Right ventricle myocardium superior (tissue), 1 donor: Measurements from ENCODE around the gene HOTAIR. TPM values are rescaled to one million over a fixed set of nuclear protein-coding genes. Genes with fewer than 3 reads are reported as not detected.

Source experiments
- ATAC-seq: fragments of 200-7000 bp; cut with Tn5 transposase; one replicate; pipeline ENCODE4 v1.9.1; 2020; ENCODE audit warnings: mild to moderate bottlenecking; ENCODE audit not compliant: poor library complexity
- DNase-seq: peaks from one replicate; pipeline ENCODE4 v3.0.0-alpha.2; 2020
- intact Hi-C: fragments of 100-400 bp; cut with DNase I; formaldehyde crosslinking; loops from one replicate; pipeline ENCODE4 v1.11.2; 2022
- total RNA-seq: library from RNA; stranded (reverse); fragmentation: NEBNext Ultra II Directional; extraction: Animal tissue kit (Norgen Biotek cat#: 25700); gene quantifications from one replicate; pipeline ENCODE4 v1.2.1, GENCODE V29; 2021
- donor health status: DM: no; HTN: yes; CAD: no; lungs with severe emphysema.

Gene HOTAIR
- total RNA-seq, 1 donor from 2014 or later: not detected

- intact Hi-C loops: no loop called here
- ATAC-seq: no peak
- DNase-seq: no peak
Observed at GRCh38 chr12:53955036-53955775, 19.5 kb downstream of the HOTAIR start.

- intact Hi-C loops: no loop called here
- DNase-seq: no peak
- ATAC-seq: no peak
Observed at GRCh38 chr12:53954694-53955035, 20.1 kb downstream of the HOTAIR start, which contains the start of gene HOXC12. Gene HOXC12, plus strand, starts transcription at chr12:53954903. Its CDS starts 27 bp downstream, at chr12:53954930.

- ATAC-seq (no peak), DNase-seq (no peak)
- intact Hi-C loops: no loop called here
Observed at GRCh38 chr12:53953831-53954693, 20.7 kb downstream of the HOTAIR start.

GRCh38 chr12:53952871-53953734 is 21.7 kb downstream of the HOTAIR start:
- no peak for ATAC-seq
- DNase-seq: no peak
- intact Hi-C loops: no loop called here

GRCh38 chr12:53952335-53952694 is 22.4 kb downstream of the HOTAIR start:
- DNase-seq (no peak), ATAC-seq (no peak)
- intact Hi-C loops: no loop called here

- intact Hi-C loops: no loop called here
- no peak for ATAC-seq
- DNase-seq: no peak
Observed at GRCh38 chr12:53951577-53952334, 23.0 kb downstream of the HOTAIR start.

- intact Hi-C loops: no loop called here
- ATAC-seq (no peak), DNase-seq (no peak)
Observed at GRCh38 chr12:53950789-53951576, 23.8 kb downstream of the HOTAIR start.

- ATAC-seq (no peak), DNase-seq (no peak)
- intact Hi-C loops: no loop called here
Observed at GRCh38 chr12:53950437-53950773, 24.3 kb downstream of the HOTAIR start.

- DNase-seq (no peak), ATAC-seq (no peak)
- intact Hi-C loops: no loop called here
Observed at GRCh38 chr12:53949631-53950436, 24.9 kb downstream of the HOTAIR start.

- no peak for ATAC-seq
- intact Hi-C loops: no loop called here
Observed at GRCh38 chr12:53948650-53949593, 25.8 kb downstream of the HOTAIR start.

GRCh38 chr12:53947743-53948142 is 27.0 kb downstream of the HOTAIR start:
- DNase-seq: no peak
- intact Hi-C loops: no loop called here
- no peak for ATAC-seq

More at GRCh38 chr12:53948650-53949593, 25.8 kb downstream of the HOTAIR start:
- DNase-seq: no peak

GRCh38 chr12:53944907-53945847 is 29.6 kb downstream of the HOTAIR start:
- DNase-seq: no peak
- no peak for ATAC-seq
- intact Hi-C loops: no loop called here

GRCh38 chr12:53944209-53944608 is 30.5 kb downstream of the HOTAIR start:
- intact Hi-C loops: no loop called here
- DNase-seq: no peak
- ATAC-seq: no peak

- ATAC-seq (no peak), DNase-seq (no peak)
- intact Hi-C loops: no loop called here
Observed at GRCh38 chr12:53942467-53942997, 32.2 kb downstream of the HOTAIR start.

- ATAC-seq (no peak), DNase-seq (no peak)
- intact Hi-C loops: no loop called here
Observed at GRCh38 chr12:53941750-53942149, 33.0 kb downstream of the HOTAIR start.
